ENCODE results near the gene PDE8A. TPM values are rescaled to one million over a fixed set of nuclear protein-coding genes. Genes with fewer than 3 reads are reported as not detected.

PDE8A gene
- total RNA-seq, 1 donor: 16.8 TPM

- no peak for TF ChIP-seq CTCF (IDR thresholded peaks at IDR 0.05; ENCODE audit: insufficient read depth, low read depth, low read length)
- DNase-seq (ENCODE audit: low read depth): no peak
- H3K4me3 ChIP-seq (ENCODE audit: low read depth, low read length): no peak overlapping the region
Measured at GRCh38 chr15:85099195-85099803, 117.6 kb downstream of the PDE8A start.

- DNase-seq (ENCODE audit: low read depth): peak; percentile 10
- TF ChIP-seq CTCF (IDR thresholded peaks at IDR 0.05; ENCODE audit: insufficient read depth, low read depth, low read length): no peak
- H3K4me3 ChIP-seq (ENCODE audit: low read depth, low read length): no peak overlapping the region
Measured at GRCh38 chr15:85100186-85100937, 118.7 kb downstream of the PDE8A start.

GRCh38 chr15:85104584-85104983 lies 122.9 kb downstream of the PDE8A start:
- H3K4me3 ChIP-seq (ENCODE audit: low read depth, low read length): no peak overlapping the region
- no peak for DNase-seq (ENCODE audit: low read depth)
- no peak for TF ChIP-seq CTCF (IDR thresholded peaks at IDR 0.05; ENCODE audit: insufficient read depth, low read depth, low read length)

- TF ChIP-seq CTCF (IDR thresholded peaks at IDR 0.05; ENCODE audit: insufficient read depth, low read depth, low read length): no peak
- DNase-seq (ENCODE audit: low read depth): no peak
- H3K4me3 ChIP-seq (ENCODE audit: low read depth, low read length): no peak overlapping the region
Measured at GRCh38 chr15:85108136-85108535, 126.5 kb downstream of the PDE8A start.

- DNase-seq (ENCODE audit: low read depth): no peak
- no peak for TF ChIP-seq CTCF (IDR thresholded peaks at IDR 0.05; ENCODE audit: insufficient read depth, low read depth, low read length)
Measured at GRCh38 chr15:85109333-85109732, 127.7 kb downstream of the PDE8A start.

GRCh38 chr15:85112997-85113396 lies 131.3 kb downstream of the PDE8A start:
- H3K4me3 ChIP-seq (ENCODE audit: low read depth, low read length): no peak overlapping the region
- no peak for TF ChIP-seq CTCF (IDR thresholded peaks at IDR 0.05; ENCODE audit: insufficient read depth, low read depth, low read length)
- no peak for DNase-seq (ENCODE audit: low read depth)

More at GRCh38 chr15:85109333-85109732, 127.7 kb downstream of the PDE8A start:
- H3K4me3 ChIP-seq (ENCODE audit: low read depth, low read length): no peak overlapping the region

All from fibroblast of villous mesenchyme (primary cell).